Keratinocyte (primary cell): ENCODE measurements around the gene SDK1.

Experiments
- CTCF ChIP-seq, 3 experiments: IDR thresholded peaks in 1 of 3; conservative IDR thresholded peaks in 1 of 3; optimal IDR thresholded peaks in 1 of 3; 2 replicates in 2 of 3; 3 replicates in 1 of 3; pipeline versions ENCODE3 to v1.5.1; 2011; ENCODE audit warnings: low read length in 3 of 3, mild to moderate bottlenecking in 3 of 3, moderate library complexity in 2 of 3, control low read depth in 1 of 3, inconsistent platforms in 1 of 3; ENCODE audit not compliant: insufficient read depth in 2 of 3; ENCODE audit errors: extremely low read depth in 1 of 3
- EZH2 ChIP-seq: IDR thresholded peaks from one replicate; pipeline ENCODE4 v1.6.1; 2012; ENCODE audit warnings: inconsistent platforms, mild to moderate bottlenecking, low read length, moderate library complexity

DNA sequence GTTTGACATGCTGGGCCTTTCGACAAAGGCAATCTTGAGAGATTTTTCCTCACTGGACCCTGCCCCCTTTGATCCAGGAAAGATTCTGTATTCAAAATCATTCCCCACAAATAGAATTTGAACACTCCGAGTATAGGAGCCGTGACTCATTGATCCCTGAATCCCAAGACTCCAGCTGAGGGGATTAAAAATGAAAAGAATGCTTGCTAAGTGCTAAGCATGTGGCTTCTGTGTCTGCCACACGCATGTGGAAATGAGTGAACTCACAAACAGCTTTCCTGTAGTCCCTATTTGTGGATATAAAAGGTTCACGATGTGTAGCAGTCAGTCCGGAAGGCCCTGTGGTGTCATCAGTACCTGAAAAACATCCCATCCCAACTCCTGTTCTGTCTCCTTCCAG, 674.3 kb downstream of the SDK1 start:
- no peak for TF ChIP-seq CTCF (optimal IDR thresholded peaks at IDR 0.05 in 1 of 3, IDR thresholded peaks at IDR 0.05 in 1 of 3, conservative IDR thresholded peaks at IDR 0.05 in 1 of 3; ENCODE audit: extremely low read depth in 1 of 3, insufficient read depth in 2 of 3, low read length in 3 of 3)
- TF ChIP-seq EZH2, result no peak
